ENCODE data around the gene LRRC75A.
"Not testable (repeated sequence)": the region's sequence is repeated elsewhere in the genome, so short reads cannot be mapped to it uniquely, and the experiment has no call there.

The LRRC75A gene

DNA sequence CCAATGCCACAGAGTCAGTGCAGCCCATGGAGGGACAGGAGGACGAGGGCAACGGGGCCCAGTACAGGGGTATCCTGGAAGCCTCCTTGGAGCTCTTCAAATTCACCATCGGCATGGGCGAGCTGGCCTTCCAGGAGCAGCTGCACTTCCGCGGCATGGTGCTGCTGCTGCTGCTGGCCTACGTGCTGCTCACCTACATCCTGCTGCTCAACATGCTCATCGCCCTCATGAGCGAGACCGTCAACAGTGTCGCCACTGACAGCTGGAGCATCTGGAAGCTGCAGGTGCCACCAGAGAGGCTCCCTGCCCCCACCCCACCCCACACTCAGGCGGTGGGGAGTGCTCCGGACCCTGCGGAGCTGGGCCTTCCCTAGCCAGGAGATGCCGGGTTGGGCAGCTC is 60.0 kb downstream of the LRRC75A start:
- DNase-seq (ENCODE audit: low read depth, low spot score): no peak

DNA sequence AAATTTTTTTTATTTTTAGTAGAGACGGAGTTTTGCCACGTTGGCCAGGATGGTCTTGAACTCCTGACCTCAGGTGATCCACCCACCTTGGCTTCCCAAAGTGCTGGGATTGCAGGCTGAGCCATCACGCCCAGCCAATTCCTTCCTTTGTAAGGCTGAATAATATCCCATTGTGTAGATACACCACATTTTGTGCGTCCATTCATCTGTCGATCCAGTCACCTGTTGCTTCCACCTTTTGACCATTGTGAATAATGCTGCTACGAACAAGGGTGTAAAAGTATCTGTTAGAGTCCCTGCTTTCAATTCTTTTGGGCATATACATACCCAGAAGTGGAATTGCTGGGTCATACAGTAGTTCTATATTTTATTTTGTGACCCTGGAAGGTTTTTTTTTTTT is 61.3 kb downstream of the LRRC75A start:
- DNase-seq (ENCODE audit: low read depth, low spot score): no peak

DNA sequence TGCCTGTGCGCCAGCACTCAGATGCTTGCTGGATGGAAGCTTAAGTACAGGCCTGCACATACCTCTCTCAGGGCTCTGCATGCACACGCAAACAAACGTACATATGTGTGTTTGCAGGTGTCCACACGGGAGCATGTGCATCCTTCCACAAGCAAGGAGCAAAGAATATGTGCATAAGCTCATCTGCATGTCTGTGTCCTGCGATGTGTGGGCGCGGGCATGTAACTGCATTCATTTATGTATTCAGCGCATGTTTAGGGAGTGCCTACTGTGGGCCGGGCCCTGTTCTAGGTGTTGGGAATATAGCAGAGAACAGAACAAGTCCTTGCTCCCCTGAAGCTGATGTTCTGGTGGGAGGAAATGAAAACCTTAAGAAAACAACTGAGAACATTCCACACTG is 62.9 kb downstream of the LRRC75A start:
- no peak for DNase-seq (ENCODE audit: low read depth, low spot score)

DNA sequence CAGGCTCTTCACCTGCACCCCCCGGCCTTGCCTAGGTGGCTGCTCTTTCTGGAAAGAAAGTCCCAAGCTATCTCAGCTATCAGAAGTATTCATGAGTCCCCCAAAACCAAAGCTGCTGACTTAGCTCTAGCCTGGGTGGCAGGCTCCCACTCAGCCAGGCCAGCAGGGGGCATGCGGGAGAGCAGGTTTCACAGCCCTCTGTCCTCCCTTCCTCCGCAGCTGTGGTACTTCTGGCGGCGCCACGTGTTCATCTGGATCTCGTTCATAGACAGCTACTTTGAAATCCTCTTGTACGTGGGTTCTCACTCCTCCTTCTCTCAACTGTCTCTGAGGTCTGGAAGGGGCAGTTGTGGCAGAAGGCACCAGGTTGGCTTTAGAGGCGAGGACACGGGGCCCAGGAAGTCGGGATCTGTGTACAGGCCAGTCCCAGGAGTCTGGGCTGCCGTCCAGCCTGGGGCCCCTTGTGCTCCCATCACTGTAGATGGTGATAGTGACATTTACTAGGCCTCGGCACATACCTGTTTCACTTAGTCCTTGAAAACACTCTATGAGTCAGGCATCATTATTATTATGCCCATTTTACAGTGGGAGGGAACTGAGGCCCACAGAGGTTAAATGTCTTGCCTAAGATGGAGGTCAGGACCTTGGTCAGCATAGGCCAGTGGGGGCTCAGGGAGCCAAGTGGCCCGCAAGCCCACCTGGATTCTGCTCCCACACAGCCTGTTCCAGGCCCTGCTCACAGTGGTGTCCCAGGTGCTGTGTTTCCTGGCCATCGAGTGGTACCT is 63.7 kb downstream of the LRRC75A start:
- no peak for DNase-seq (ENCODE audit: low read depth, low spot score)

DNA sequence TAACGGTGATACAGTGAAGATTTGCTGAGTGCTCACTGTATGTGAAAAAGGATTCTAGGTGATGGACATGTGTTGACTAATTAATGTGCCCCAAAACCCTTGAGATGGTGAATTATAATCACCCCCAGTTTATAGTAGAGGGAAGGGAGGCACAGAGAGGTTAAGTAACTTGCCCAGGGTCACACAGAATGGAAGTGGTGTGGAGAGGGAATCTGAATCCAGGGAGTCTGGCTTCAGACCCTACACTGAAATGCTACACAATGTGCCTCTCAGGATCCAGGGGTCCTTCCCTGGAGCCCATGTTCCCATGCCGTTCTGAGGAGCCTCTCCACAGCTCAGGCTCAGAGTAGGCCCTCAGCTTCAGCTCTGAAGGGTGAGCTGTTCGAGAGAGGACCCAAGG is 65.0 kb downstream of the LRRC75A start:
- DNase-seq (ENCODE audit: low read depth, low spot score): no peak

DNA sequence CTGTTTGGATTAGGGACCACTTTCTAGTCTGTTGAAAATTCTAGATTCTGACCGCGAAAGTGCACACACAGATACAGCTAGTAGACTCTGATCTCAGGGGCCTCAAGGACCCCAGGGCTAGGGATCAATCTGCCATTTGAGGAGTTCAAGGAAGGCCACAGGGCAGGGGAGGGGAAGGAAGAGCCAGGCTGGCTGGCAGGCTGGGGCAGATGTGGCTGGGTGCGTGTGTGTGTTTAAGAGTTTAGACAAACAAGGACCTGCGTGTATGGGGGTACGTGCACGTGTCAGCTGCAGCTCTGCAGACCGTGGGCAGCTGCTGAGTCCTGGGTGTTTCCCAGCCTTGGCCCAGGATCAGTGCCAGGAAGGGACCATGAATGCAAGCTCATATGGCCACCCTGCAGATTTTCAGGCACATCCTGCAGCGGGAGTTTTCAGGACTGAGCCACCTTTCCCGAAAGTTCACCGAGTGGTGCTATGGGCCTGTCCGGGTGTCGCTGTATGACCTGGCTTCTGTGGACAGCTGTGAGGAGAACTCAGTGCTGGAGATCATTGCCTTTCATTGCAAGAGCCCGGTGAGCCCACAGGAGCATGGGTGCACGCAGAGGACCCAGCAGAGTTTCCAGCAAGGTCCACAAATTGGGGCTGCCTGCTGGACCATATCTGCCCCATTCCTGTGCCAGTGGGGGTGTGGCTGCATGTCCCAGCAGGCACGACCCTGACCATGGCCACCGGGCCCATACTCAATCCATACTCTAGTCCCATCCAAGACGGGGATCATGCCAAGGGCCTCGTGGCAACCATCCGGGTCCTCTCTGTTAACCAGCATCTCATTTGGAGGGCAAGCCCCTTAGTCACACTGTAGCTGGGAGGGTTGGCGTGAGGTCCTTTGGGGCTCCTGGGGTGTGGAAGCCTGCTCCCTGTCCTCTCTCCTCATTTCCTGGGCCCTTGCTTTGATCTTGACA is 66.0 kb downstream of the LRRC75A start:
- DNase-seq (ENCODE audit: low read depth, low spot score): no peak

DNA sequence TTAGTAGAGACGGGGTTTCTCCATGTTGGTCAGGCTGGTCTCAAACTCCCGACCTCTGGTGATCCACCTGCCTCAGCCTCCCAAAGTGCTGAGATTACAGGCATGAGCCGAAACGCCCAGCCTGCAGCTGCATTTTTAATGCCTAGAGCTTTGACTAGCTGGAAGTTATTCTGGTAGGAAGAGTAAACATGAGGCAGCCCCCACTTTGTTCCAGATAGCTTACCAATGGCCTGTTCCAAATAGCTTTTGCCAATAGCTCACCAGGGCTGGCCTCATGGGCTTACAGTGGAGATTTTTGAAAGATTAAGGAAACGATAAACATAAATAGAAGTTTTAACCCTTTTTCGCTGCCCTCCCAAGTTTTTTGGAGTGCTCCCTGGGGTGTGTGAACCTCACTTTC is 66.8 kb downstream of the LRRC75A start:
- DNase-seq (ENCODE audit: low read depth, low spot score): no peak

DNA sequence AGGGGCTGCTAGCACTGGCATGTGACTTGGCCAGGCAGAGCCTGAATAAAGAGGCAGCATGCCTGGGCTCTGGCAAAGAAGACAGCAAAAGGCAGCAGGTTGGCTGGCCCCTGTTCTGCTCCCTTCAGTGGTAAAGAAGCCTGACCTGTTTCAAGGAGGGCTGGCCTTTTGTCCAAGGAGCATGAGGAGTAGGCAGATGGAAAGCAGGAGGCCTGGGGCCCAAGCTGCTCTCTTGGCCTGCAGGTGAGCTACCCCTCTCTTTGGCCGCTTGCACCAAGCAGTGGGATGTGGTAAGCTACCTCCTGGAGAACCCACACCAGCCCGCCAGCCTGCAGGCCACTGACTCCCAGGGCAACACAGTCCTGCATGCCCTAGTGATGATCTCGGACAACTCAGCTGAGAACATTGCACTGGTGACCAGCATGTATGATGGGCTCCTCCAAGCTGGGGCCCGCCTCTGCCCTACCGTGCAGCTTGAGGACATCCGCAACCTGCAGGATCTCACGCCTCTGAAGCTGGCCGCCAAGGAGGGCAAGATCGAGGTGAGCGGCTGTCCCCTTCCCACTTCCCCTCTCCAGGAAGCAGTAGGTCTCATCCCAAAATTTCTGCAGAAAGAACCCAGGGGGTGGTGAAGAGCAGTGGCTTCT is 68.6 kb downstream of the LRRC75A start:
- DNase-seq (ENCODE audit: low read depth, low spot score): no peak

DNA sequence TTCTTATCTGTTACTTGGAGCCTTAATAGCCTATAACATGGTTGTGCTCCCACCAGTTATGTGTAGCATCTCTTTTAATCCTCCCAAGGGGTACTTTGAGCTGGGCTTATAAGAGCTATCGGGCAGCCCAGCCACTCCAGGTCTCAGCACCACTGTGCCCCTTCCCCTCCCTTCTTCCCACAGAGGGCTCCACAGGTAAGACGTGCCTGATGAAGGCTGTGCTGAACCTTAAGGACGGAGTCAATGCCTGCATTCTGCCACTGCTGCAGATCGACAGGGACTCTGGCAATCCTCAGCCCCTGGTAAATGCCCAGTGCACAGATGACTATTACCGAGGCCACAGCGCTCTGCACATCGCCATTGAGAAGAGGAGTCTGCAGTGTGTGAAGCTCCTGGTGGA is 69.6 kb downstream of the LRRC75A start:
- DNase-seq (ENCODE audit: low read depth, low spot score): no peak

DNA sequence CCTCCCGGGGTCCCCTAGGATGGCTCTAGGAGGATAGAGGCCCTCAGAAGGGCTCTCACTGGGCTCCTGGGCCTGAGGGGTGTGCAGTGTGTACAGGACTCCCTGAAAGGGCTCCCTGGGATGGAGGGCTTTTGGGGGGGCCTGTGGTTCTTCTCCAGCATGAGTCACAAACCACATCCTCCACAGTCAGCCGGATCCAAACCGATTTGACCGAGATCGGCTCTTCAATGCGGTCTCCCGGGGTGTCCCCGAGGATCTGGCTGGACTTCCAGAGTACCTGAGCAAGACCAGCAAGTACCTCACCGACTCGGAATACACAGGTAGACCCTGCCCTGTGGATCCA is 72.1 kb downstream of the LRRC75A start:
- DNase-seq (ENCODE audit: low read depth, low spot score): no peak

DNA sequence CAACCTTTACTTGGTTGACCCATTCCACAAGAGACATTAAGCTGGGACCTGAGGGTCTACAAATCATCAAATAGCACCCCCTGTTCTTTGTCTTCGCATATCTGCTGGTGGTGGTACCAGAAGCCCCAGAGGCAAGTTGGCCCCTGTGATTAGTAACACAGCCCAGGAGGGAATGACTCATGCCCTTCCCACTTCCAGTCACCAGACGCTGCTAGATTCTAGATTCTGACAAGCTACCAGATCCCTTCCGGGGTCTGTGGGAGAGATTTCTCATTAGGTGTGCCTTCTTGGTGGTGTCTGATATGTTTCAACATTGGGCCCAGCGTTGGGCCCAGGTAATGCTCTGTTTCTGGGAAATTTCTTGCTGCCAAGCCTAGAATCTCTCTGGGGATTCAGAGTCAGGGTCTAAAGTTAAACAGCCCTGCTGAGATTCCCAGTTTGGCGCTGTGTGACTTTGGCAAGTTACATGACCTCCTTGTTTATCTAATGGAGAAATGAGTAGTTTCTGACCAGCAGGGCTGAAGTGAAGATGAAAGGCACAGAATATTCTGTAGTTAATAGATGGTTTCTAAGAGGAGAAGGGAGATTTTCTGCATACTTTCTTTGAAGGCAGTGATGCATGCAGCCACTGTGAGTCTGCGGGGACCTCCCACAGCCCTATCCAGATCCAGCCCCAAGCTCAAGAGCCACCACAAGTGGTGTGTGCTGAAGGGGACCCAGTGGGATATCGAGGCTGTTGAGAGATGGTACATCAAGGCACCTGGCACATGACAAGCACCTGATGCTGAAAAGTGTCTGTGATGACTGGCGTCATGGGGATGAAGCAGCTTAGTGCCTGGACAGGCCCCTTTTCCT is 72.7 kb downstream of the LRRC75A start:
- DNase-seq (ENCODE audit: low read depth, low spot score): no peak

DNA sequence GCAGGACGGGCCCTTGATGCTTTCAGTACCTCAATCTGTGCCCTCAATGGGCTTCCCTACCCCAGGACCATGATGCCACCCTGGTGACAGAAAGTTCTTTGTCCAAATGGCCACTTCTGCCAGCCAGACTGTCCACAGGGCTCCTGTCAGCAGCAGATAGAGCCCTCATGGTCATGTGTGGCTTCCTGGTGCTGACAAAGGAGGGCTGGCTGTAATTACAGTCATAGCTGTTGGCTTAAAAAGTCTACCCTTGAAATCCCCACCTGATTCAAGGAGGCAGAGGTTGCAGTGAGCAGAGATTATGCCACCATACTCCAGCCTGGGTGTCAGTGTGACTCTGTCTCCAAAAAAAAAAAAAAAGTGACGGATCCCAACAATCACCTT is 73.3 kb downstream of the LRRC75A start:
- DNase-seq (ENCODE audit: low read depth, low spot score): no peak

DNA sequence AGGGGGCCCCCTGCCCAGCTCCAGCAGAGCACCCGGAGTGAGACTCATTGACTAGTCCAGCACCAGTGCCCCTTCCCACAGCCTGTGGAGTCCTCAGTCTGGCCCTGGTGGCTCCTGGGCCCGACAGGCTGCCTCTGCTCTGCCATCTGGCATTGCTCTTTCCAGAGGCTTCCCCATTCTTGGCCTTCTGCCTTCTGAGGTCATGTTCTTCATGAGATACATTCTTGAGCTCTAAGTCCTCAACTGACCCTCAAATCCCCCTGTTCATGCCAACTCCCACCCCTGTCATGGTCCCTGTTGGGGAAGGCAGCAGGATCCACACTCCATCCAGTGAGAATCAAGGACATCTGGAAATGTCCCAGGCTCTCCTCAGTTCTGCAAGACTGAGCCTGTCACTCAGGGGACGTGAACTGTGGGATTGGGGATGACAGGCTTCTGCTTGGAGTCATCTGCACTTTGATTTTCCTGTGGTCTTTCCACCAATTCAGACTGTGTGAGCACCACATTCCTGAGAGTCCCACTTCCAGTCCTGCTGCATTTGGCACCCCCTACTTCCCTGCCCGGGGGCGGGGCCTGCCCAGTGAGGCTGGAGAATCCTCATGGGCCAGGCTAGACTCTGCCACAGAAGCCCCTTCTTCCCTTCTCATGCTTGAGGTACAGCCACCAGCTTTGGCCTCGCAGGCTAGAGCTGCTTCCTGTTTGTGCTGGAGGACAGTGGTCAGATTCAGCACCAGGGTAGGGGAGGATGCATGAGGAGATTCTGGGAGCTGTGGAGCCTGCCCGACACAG is 73.9 kb downstream of the LRRC75A start:
- no peak for DNase-seq (ENCODE audit: low read depth, low spot score)

DNA sequence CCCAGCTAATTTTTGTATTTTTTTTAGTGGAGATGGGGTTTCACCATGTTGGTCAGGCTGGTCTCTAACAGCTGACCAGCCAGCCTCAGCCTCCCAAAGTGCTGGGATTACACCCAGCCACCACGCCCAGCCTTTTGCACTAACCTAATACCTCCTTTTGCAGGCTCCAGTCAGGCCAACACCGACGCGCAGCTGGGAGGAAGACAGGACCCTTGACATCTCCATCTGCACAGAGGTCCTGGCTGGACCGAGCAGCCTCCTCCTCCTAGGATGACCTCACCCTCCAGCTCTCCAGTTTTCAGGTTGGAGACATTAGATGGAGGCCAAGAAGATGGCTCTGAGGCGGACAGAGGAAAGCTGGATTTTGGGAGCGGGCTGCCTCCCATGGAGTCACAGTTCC is 74.6 kb downstream of the LRRC75A start:
- DNase-seq (ENCODE audit: low read depth, low spot score): no peak

DNA sequence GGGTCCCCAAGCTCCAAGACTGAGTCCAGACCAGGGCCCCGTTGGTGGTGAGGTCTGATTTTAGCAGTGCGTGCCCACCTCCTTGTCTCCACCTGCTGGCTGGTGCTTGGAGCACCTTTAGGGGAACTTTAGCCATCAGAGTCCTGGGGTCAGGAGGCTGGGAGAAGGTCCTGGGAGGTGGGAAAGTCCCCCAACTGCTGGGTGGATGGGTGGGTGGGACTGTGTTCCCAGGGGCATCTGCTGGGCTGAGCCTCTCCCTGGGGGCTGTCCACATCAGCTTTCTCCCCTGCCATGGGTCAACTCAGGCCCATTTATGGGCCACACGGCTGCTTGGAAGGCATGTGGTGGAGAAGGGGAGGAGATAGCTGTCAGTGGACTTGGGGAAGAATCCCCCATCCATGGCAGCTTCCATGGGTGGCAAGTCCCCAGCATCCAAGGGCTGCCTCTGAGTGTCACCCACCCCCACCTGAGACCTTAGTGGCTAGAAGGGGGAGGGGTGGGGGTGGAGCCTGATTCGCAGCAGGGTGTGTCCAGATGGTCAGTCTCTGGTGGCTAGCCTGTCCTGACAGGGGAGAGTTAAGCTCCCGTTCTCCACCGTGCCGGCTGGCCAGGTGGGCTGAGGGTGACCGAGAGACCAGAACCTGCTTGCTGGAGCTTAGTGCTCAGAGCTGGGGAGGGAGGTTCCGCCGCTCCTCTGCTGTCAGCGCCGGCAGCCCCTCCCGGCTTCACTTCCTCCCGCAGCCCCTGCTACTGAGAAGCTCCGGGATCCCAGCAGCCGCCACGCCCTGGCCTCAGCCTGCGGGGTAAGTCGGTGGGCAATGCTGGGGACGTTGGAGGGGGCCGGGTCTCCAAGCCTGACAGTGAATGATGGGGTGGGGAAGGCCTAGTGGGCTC is 76.7 kb downstream of the LRRC75A start, which contains the start of gene TRPV2:
Gene TRPV2, plus strand, starts transcription at position 541 of the 894 bp plus-strand sequence. CDS start 2,098 bp downstream, outside the sequence.
- no peak for DNase-seq (ENCODE audit: low read depth, low spot score)

DNA sequence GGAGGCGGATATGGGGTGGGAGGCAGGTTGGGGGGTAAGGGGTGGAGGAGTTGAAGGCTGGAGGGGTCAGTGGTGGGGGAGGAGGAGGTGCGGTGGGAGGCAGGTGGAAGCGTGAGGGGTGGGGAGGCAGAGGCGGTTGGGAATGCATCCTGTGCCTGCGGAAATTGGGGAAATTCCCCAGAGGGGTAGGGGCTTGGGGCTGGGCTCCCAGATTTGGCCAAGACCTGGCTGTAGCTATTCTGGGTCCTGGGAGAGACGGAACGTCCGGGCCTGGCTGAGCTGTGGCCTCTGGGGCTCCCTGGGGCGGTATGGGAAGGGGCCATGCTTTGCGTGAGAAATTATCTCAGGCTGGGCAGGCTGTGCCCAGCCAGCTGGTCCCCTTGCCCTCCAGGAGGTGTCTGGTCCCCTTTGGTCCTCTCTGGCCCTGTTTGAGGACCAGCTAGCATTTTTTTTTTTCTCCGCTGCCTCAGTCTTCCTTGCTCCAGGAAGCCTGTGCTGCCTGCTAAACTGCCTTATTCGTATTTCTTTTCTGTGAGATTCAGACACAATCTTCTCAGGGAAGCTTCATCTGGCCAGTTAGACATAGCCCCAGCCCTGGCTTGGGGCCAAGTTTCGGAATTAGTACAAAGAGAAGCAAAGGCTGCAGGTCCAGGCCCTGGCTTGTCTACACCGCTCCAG is 83.9 kb downstream of the LRRC75A start:
- no peak for DNase-seq (ENCODE audit: low read depth, low spot score)

DNA sequence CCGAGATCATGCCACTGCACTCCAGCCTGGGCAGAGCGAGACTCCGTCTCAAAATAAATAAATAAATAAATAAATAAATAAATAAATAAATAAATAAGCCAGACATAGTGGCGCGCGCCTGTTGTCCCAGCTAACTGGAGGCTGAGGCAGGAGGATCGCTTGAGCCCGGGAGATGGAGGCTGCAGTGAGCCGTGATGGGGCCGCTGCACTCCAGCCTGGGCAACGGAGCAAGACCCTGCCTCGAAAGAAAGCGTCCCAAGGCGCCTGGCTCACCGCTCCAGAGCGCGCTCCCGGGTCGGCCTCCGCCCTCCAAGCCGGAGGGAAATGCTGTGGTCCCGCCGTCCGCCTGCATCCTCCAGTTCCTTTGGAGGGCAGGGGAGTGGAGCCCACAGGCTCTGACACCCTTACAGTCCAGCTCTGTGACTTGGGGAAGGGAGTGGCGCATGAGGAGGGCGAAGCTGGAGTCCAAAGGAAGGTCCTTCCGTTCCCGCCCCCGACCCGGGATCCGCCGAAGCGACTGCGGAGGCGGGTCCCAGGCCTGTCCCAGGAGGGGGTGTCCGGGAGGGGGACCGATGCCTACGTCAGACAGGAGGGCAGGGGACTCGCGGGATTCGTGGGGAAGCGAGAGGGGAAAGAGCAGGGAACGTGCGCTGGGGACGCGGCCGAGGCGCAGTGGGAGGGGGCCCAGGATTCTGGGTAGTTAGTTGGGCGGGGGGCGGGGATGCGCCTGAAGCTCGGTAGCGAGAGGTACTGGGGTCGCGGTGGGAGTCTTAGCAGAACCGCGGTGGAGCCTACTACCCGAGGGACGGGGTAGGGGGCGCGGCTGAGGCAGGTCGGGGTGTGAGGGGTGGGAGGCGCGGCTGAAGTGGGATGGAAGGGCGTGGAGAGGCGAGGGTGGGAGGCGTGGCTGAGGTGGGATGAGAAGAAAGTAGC is 85.0 kb downstream of the LRRC75A start:
- no peak for DNase-seq (ENCODE audit: low read depth, low spot score)

DNA sequence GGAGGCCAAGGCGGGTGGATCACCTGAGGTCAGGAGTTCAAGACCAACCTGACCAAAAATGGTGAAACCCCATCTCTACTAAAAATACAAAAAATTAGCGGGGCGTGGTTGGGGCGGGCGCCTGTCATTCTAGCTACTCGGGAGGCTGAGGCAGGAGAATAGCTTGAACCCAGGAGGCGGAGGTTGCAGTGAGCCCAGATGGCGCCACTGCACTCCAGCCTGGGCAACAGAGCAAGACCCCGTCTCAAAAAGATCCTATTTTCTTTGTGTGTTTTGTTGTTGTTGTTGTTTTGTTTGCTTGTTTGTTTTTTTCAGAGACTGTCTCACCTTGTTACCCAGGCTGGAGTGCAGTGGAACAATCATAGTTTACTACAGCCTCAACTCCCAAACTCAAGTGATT is 88.1 kb downstream of the LRRC75A start:
- not testable (repeated sequence) for DNase-seq (ENCODE audit: low read depth, low spot score)

All from activated naive CD8-positive, alpha-beta T cell treated with anti-CD3 and anti-CD28 coated beads, Interleukin-2, amount 50 U/mL, for 16 hours (primary cell).